Kasumi-1 (cell line): ENCODE measurements around the gene CDYL.
A peak's percentile ranks its signal among the peaks of the same experiment; 100 is the strongest.

Source experiments
- DNase-seq, 2 experiments: peaks; one replicate each; lab custom pipeline; 2025; lab: John Stamatoyannopoulos, UW

Gene CDYL

GRCh38 chr6:4964675-4965561 is 188.7 kb downstream of the CDYL start:
- no peak for DNase-seq

DNA sequence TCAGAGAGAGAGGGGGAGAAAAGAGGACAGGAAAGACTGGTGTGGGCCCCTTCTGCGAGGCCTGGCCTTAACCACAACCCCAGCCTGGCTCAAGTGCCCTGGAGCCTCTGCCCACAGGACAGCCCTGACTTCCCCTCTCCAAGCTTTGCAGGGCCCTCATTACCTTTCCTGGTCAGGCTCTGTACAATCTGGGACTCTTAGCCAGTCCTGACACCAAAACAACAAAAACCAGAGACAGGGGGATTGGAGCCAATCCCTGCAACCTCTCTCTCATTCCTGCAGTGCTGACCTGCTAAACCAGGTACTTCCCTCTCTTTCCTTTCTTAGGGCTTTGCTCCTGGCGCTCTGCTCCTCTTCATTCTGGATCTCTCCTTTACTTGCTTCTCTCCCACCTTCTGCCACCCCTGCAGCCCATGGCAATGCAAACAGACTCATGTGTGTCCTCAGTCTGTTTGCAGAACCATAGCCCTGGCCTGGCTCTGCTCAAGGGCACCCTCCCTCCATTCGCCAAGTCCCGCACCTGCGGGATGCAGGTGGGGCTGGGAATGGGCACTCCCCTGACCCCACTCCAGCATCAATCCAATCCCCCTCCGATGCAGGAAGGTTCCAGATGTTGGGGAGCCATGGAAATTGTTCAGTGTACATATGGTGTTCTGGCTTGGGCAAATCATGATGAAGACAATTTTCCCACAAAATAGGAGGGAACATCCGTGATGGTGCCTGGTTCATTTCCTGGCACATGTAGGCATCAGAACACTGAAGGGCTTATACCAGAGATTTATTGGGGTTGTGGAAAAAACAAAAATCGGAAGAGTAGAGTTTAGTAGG is 189.6 kb downstream of the CDYL start:
- no peak for DNase-seq

DNA sequence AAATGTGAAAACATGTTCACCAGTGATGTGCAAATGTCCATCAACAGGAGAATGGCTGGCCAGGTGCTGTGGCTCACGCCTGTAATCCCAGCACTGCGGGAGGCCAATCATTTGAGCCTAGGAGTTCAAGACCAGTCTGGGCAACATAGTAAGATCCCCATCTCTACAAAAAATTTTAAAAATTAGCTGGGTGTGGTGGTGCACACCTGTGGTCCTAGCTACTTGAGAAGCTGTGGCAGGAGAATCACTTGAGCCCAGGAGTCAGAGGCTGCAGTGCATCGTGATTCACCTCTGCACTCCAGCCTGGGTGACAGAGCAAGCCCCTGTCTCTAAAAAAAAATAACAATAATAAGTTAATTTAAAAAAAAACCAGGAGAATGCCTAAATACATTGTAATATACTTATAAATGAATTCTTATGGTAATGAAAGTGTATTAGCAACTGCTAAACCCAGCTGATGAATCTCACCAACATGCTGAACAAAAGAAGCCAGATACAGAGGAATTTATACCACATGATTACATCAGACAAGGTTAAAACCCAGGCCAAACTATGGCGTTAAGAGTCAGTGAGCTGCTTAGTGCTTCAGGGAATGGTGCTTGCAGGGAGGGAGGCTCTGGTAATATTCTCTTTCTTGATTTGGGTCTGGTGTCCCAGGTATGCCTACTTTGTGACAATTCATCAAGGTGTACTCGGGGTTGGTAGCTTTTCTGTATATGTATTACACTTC is 191.3 kb downstream of the CDYL start:
- no peak for DNase-seq

DNA sequence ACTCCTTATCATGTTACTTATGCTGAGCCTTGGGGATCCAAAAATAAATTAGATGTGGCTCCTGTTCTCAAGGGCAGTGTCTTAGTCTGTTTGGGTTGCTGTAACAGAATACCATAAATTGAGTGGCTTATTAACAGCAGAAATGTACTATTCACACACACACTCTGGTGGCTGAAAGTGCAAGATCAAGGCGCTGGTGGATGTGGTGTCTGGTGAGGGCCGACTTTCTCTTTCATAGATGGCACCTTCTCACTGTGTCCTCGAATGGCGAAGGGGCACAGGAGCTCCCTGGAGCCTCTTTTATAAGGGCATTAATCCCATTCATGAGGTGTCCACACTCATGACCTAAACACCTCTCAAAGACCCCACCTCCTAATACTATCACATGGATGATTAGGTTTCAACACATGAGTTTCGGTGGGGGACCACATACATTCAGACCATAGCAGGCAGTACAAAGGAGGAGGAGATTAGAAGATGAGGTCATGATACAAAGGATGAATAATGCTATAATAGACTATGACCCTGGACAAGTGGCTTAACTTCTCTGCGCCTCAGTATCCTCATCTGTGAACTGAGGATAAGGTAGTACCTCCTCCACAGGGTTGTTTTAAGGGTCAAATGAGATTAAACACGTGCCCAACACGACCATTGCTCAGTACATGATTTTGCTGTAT is 193.5 kb downstream of the CDYL start:
- no peak for DNase-seq

GRCh38 chr6:4970739-4971395 is 194.7 kb downstream of the CDYL start:
- DNase-seq = no peak

DNA sequence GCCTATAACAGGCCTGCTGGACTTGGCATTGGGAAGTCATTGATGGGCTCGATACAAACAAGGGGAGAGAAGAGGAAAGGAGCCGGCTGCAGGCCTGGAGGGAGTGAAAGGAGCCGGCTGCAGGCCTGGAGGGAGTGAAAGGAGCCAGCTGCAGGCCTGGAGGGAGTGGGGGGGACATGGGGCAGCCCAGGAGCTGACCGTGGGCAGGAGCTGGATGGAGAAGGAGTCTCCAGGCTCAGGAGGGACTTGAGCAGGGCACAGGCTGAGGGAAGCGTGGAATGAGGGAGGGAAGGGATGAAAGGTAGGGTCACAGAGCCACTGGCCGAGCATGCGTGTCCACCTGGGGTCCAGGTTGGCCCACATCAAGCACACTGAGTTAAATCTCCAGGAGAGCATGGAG is 195.6 kb downstream of the CDYL start:
- DNase-seq = no peak

- DNase-seq = no peak
Observed at GRCh38 chr6:4972438-4972837, 196.2 kb downstream of the CDYL start.

DNA sequence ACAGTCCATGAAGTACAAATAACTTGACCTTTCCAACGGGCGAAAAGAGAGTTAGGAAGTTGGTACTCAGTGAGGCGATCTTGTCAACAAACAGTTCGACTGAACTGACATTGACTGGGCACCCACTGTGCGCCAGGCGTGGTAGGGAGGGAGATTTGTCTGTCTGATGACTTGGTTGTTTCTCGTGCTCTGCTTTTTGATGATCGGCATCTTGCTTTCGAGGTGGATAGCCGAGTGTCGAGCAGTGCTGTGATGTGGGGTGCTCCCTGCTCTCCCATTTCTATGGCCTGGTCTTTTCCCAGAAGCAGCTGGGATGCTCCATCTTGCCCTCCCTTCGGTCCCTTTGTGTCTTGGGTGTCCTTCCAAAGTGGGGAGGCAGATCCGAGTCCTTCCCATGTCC is 197.2 kb downstream of the CDYL start:
- no peak for DNase-seq

GRCh38 chr6:4973982-4974745 is 198.0 kb downstream of the CDYL start:
- DNase-seq = no peak

DNA sequence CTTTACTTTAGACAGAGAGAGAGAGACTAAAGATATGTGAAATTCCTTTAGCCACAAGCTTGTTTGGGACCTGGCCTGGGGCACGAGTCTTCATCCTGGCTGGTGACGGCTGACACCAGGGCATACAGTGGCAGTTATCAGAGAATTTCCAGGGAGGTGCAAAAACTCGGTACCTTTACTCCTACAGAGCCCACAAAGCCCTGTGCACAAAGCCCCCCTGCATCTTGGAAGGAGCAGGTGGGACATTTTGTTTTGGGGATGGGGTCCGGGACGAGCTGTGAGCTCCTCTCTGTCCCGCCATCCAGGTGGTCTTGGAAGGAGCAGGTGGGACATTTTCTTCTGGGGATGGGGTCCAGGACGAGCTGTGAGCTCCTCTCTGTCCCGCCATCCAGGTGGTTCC is 198.8 kb downstream of the CDYL start:
- no peak for DNase-seq

GRCh38 chr6:4975506-4975905 is 199.3 kb downstream of the CDYL start:
- DNase-seq = no peak

DNA sequence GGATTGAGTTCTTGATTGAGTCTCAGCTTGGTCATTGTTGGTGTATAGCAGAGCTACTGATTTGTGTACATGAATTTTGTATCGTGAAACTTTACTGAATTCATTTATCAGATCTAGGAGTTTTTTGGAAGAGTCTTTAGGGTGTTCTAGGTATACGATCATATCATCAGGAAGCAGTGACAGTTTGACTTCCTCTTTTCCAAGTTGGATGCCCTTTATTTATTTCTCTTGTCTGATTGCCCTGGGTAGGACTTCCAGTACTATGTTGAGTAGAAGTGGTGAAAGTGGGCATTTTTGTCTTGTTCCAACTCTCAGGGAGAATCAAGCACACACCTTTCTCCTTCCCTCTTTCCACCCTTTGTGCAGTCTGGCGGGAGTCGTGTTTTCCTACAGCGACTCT is 201.3 kb downstream of the CDYL start:
- peak; percentile 12 to 19 for DNase-seq

DNA sequence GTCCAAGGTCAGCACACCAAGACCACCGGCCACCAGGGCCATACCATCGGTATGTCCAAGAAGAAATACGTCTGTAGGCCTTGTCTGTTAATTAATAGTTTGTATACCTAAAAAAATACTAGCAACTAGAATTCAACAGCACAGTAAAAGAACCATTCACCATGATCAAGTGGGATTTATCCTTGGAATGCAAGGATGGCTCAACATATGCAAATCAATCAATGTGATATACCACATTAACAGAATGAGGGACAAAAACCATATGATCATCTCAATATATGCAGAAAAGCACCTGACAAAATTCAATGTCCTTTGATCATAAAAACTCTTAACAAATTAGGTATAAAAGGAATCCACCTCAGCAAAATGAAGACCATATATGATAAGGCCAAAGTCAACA is 203.2 kb downstream of the CDYL start:
- no peak for DNase-seq

DNA sequence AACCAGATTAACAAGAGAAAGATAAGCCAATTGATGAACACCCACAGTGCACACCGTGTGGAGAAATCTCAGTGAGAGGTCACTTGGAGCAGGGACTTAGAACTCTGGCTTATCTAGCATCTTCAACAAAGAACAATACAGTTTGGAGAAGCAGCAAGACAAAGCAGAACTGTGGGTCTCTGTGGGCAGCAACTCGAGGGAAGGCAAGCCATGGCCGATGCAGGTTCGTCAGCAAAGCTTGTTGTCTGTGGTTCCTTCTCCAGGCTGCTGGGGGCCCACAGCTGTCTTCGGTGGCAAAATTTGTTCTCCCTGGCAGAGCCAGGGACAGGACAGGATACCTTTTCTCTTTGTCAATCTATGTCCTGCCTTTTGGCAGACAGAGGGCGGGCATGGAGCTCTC is 205.6 kb downstream of the CDYL start:
- no peak for DNase-seq

- no peak for DNase-seq
Observed at GRCh38 chr6:4983322-4983721, 207.1 kb downstream of the CDYL start.

GRCh38 chr6:4986999-4987398 is 210.8 kb downstream of the CDYL start:
- no peak for DNase-seq

DNA sequence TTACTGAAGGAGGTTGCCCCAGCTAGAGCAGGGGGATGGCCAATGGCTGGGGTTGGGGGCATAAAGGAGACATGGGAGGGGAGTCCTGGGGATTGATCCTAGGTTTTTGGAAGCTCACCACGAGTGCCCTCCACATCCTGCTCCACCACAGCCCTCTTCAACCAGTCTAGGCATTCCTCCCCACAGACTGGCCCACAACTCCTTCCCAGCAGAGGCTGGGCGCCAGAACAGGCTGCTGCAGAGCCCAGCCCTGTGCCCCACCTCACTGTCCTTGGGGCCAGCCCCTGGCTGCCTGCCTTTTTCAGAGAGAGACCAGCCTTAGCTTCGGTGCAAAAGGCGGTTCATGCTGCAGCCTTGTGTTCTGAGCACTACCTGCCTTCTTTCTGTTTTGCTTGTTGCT is 211.2 kb downstream of the CDYL start:
- no peak for DNase-seq

DNA sequence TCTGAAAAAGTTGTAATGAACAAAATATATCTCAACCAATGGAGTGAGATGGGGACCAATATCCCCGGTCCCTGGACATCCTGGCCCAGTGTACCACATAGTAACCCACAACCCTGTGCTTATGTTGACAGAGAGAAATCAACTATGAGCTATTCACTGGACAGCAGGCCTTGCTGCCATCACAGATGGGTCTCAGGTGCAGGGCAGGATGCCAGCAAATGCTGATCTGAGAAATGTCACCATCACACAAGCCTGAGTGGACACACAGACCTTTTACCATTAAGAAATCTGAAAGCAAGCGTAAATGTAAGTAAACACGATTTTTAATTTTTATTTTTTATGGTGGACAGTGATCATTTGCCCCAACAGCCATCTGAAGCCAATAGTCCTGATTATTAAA is 218.5 kb downstream of the CDYL start:
- DNase-seq = no peak

DNA sequence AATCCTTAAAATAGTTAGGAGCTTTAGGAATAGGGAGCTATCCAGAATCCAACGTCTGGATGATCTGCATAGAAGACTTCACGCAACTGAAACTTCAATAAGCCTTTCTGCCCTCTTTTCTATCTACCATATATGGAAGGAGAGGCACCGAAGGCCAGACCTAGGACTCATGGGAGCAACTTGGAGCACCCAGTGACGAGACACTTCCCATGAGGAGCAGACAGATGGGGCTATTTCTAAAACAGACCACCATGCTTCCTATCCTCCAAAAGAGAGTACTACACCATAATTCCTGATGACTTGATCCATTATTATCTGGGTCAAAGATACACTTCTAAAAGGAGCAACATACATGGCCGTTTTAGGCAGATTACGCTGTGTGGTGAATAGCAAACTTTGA is 221.7 kb downstream of the CDYL start:
- no peak for DNase-seq

- no peak for DNase-seq
Observed at GRCh38 chr6:4999586-4999985, 223.4 kb downstream of the CDYL start.
